ENCODE measurements around the gene XAF1. TPM values are rescaled to one million over a fixed set of nuclear protein-coding genes. Genes with fewer than 3 reads are reported as not detected.
A peak's percentile ranks its signal among the peaks of the same experiment; 100 is the strongest.

The XAF1 gene
- polyA plus RNA-seq, 1 donor (not counting 4 experiments of a cell fraction or from before 2014, with no cell fraction given), result 10.6 TPM

DNA sequence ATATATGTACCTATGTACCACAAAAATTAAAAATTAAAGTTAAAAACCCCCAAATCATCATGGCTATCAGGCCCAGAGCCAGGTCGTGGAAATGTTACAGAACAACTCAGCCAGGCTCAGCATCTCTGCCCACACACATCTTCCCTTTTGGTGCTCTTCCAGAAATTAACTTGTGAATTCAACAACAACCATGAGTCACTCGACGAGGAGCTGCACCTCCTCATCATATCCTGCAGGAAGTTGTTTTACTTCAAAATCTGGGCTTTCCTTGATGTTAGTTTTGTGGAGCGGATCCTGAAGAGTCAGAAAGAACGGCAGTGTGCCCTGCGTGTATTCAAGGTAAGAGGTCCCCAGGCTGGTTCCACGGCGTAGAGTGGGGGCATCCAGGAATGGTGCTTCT is 30.8 kb downstream of the XAF1 start:
- peak overlapping the region; percentile 88 for H3K4me2 ChIP-seq (ENCODE audit: control insufficient read depth, extremely low read depth, insufficient read depth, low read depth, low read length)
- DNase-seq (ENCODE audit: low read depth, low spot score) (no peak), FAIRE-seq (peak; percentile 86)
- no peaks in the 10 kb centered on the region for H4K20me1 ChIP-seq (ENCODE audit: control insufficient read depth, extremely low read depth, insufficient read depth, low read length)
- no peaks in the 10 kb centered on the region for H3K36me3 ChIP-seq (ENCODE audit: control insufficient read depth in 2 of 2, extremely low read depth in 1 of 2, insufficient read depth in 2 of 2, low read length in 2 of 2)
- H3K9ac ChIP-seq (ENCODE audit: control insufficient read depth, extremely low read depth, insufficient read depth, low read length), result peak overlapping the region; percentile 52
- H3K9me3 ChIP-seq (ENCODE audit: control insufficient read depth, low read depth, low read length), result no peaks in the 10 kb centered on the region
- peak overlapping the region; percentile 54 for H3K27ac ChIP-seq (ENCODE audit: control insufficient read depth, insufficient read depth, low read length)
- H3K4me1 ChIP-seq (ENCODE audit: control insufficient read depth, extremely low read depth, insufficient read depth, low read length), result peaks cover 24% of the 10 kb centered on the region
- H3K4me3 ChIP-seq (ENCODE audit: control insufficient read depth in 2 of 3, extremely low read depth in 1 of 3, insufficient read depth in 2 of 3, low read depth in 1 of 3, low read length in 3 of 3), result peak overlapping the region; percentile 26 to 68 (median 59)
- H2AFZ ChIP-seq (ENCODE audit: control insufficient read depth, low read length), result peak overlapping the region; percentile 83
- dilution Hi-C loops (cut with MboI; ENCODE audit: extremely low pct_ligation_motif_present, low sequenced_read_pairs), result no loop called here
- H3K9me1 ChIP-seq (ENCODE audit: control insufficient read depth, extremely low read depth, insufficient read depth, low read length), result no peaks in the 10 kb centered on the region
- no peaks in the 10 kb centered on the region for H3K79me2 ChIP-seq (ENCODE audit: control insufficient read depth, insufficient read depth, low read length)
- H3K27me3 ChIP-seq (ENCODE audit: control insufficient read depth, extremely low read depth, insufficient read depth, low read length), result no peaks in the 10 kb centered on the region
- TF ChIP-seq, protein P1, sequence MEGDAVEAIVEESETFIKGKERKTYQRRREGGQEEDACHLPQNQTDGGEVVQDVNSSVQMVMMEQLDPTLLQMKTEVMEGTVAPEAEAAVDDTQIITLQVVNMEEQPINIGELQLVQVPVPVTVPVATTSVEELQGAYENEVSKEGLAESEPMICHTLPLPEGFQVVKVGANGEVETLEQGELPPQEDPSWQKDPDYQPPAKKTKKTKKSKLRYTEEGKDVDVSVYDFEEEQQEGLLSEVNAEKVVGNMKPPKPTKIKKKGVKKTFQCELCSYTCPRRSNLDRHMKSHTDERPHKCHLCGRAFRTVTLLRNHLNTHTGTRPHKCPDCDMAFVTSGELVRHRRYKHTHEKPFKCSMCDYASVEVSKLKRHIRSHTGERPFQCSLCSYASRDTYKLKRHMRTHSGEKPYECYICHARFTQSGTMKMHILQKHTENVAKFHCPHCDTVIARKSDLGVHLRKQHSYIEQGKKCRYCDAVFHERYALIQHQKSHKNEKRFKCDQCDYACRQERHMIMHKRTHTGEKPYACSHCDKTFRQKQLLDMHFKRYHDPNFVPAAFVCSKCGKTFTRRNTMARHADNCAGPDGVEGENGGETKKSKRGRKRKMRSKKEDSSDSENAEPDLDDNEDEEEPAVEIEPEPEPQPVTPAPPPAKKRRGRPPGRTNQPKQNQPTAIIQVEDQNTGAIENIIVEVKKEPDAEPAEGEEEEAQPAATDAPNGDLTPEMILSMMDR (optimal IDR thresholded peaks at IDR 0.05 in 1 of 3, IDR thresholded peaks at IDR 0.05 in 1 of 3, conservative IDR thresholded peaks at IDR 0.05 in 1 of 3; ENCODE audit: extremely low read depth in 1 of 3, insufficient read depth in 2 of 3, low read length in 3 of 3), result peak in 1 of 3 experiments; percentile 13
- TF ChIP-seq EZH2 (IDR thresholded peaks at IDR 0.05; ENCODE audit: low read length), result no peak

DNA sequence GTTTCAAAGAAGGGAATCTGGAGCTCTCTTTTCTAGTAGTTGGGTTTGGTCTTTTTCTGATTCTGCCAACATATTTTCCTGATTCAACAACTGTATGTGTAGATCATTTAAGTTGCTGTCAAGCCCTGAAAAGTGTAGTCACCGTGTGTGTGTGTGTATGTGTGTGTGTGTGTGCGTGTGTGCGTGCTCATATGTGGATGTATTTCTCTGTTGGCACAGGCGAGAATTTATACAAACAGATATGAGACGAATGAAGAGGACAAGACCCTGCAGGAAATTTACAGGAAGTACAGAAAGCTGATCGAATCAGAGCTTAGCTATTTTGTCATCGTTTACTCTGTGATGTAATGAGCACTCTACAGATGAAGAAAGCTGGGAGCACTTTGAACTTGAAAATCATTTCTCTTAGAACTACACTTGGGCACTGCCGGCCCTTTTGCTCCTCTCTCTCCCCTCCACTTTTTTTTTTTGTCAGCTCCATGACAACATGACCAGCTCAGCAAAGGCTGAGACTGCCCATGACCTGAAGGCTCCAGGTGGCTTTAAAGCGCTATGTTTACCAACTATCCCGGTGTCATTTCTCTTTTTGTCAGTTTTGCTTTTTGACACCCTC is 31.3 kb downstream of the XAF1 start:
- H3K27ac ChIP-seq (ENCODE audit: control insufficient read depth, insufficient read depth, low read length), result peak overlapping the region; percentile 54
- H3K4me1 ChIP-seq (ENCODE audit: control insufficient read depth, extremely low read depth, insufficient read depth, low read length), result peaks cover 24% of the 10 kb centered on the region
- peak; percentile 59 for FAIRE-seq
- dilution Hi-C loops (cut with MboI; ENCODE audit: extremely low pct_ligation_motif_present, low sequenced_read_pairs), result no loop called here
- no peaks in the 10 kb centered on the region for H3K79me2 ChIP-seq (ENCODE audit: control insufficient read depth, insufficient read depth, low read length)
- no peaks in the 10 kb centered on the region for H4K20me1 ChIP-seq (ENCODE audit: control insufficient read depth, extremely low read depth, insufficient read depth, low read length)
- peak overlapping the region; percentile 83 for H2AFZ ChIP-seq (ENCODE audit: control insufficient read depth, low read length)
- no peak for DNase-seq (ENCODE audit: low read depth, low spot score)
- H3K4me3 ChIP-seq (ENCODE audit: control insufficient read depth in 2 of 3, extremely low read depth in 1 of 3, insufficient read depth in 2 of 3, low read depth in 1 of 3, low read length in 3 of 3), result peak overlapping the region; percentile 26 to 68 (median 59)
- TF ChIP-seq EZH2 (IDR thresholded peaks at IDR 0.05; ENCODE audit: low read length), result no peak
- H3K9ac ChIP-seq (ENCODE audit: control insufficient read depth, extremely low read depth, insufficient read depth, low read length), result peak overlapping the region; percentile 52
- H3K9me1 ChIP-seq (ENCODE audit: control insufficient read depth, extremely low read depth, insufficient read depth, low read length), result no peaks in the 10 kb centered on the region
- H3K9me3 ChIP-seq (ENCODE audit: control insufficient read depth, low read depth, low read length), result no peaks in the 10 kb centered on the region
- peak overlapping the region; percentile 88 for H3K4me2 ChIP-seq (ENCODE audit: control insufficient read depth, extremely low read depth, insufficient read depth, low read depth, low read length)
- no peaks in the 10 kb centered on the region for H3K36me3 ChIP-seq (ENCODE audit: control insufficient read depth in 2 of 2, extremely low read depth in 1 of 2, insufficient read depth in 2 of 2, low read length in 2 of 2)
- H3K27me3 ChIP-seq (ENCODE audit: control insufficient read depth, extremely low read depth, insufficient read depth, low read length), result no peaks in the 10 kb centered on the region

DNA sequence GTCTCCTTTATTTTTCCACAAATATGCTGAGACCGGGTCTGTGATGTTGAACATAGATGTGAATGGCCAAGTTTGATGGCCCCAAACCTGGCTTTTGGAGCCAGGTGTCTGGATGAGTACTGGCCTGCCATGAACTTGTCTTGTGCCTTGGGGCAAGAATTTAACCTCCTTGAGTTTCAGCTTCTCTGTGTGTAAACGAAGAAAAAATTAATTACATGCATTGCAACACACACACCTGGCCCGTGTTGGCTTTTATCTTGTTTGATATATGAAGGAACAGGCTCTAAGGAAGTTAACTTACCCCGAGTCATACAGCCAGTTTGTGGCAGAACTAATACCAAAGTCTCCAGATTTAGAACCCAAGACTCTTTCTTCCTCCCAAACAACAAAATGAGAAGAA is 33.3 kb downstream of the XAF1 start:
- H3K4me3 ChIP-seq (ENCODE audit: control insufficient read depth in 2 of 3, extremely low read depth in 1 of 3, insufficient read depth in 2 of 3, low read depth in 1 of 3, low read length in 3 of 3), result no peak overlapping the region
- no peaks in the 10 kb centered on the region for H3K9me3 ChIP-seq (ENCODE audit: control insufficient read depth, low read depth, low read length)
- dilution Hi-C loops (cut with MboI; ENCODE audit: extremely low pct_ligation_motif_present, low sequenced_read_pairs), result no loop called here
- H3K9ac ChIP-seq (ENCODE audit: control insufficient read depth, extremely low read depth, insufficient read depth, low read length), result no peak overlapping the region
- H2AFZ ChIP-seq (ENCODE audit: control insufficient read depth, low read length), result no peak overlapping the region
- peaks cover 24% of the 10 kb centered on the region for H3K4me1 ChIP-seq (ENCODE audit: control insufficient read depth, extremely low read depth, insufficient read depth, low read length)
- DNase-seq (ENCODE audit: low read depth, low spot score) (no peak), FAIRE-seq (peak; percentile 34)
- H3K27ac ChIP-seq (ENCODE audit: control insufficient read depth, insufficient read depth, low read length), result no peak overlapping the region
- no peaks in the 10 kb centered on the region for H4K20me1 ChIP-seq (ENCODE audit: control insufficient read depth, extremely low read depth, insufficient read depth, low read length)
- H3K9me1 ChIP-seq (ENCODE audit: control insufficient read depth, extremely low read depth, insufficient read depth, low read length), result no peaks in the 10 kb centered on the region
- H3K27me3 ChIP-seq (ENCODE audit: control insufficient read depth, extremely low read depth, insufficient read depth, low read length), result no peaks in the 10 kb centered on the region
- no peak for TF ChIP-seq EZH2 (IDR thresholded peaks at IDR 0.05; ENCODE audit: low read length)
- TF ChIP-seq, protein P1 (optimal IDR thresholded peaks at IDR 0.05 in 1 of 3, IDR thresholded peaks at IDR 0.05 in 1 of 3, conservative IDR thresholded peaks at IDR 0.05 in 1 of 3; ENCODE audit: extremely low read depth in 1 of 3, insufficient read depth in 2 of 3, low read length in 3 of 3), result no peak
- no peaks in the 10 kb centered on the region for H3K79me2 ChIP-seq (ENCODE audit: control insufficient read depth, insufficient read depth, low read length)
- H3K36me3 ChIP-seq (ENCODE audit: control insufficient read depth in 2 of 2, extremely low read depth in 1 of 2, insufficient read depth in 2 of 2, low read length in 2 of 2), result no peaks in the 10 kb centered on the region
- H3K4me2 ChIP-seq (ENCODE audit: control insufficient read depth, extremely low read depth, insufficient read depth, low read depth, low read length), result peak overlapping the region; percentile 42

Measured in keratinocyte (primary cell).